HepG2 (cell line): Measurements from ENCODE around the gene MLXIPL. TPM values are rescaled to one million over a fixed set of nuclear protein-coding genes. Genes with fewer than 3 reads are reported as not detected.
A peak's percentile ranks its signal among the peaks of the same experiment; 100 is the strongest.

Experiments used
- ARHGAP35 ChIP-seq: sonication (generic); formaldehyde crosslinking; IDR thresholded peaks from 2 replicates; pipeline ENCODE4 v1.9.0; 2022; ENCODE audit warnings: mild to moderate bottlenecking, inconsistent platforms, moderate library complexity, missing genetic modification reagents, borderline replicate concordance
- GATA4 ChIP-seq: sonication (generic); IDR thresholded peaks from 2 replicates; pipeline ENCODE4 v1.6.1; 2016; ENCODE audit warnings: antibody characterized with exemption, low read depth, borderline replicate concordance
- HNRNPLL ChIP-seq: fragments of 200-400 bp; formaldehyde crosslinking; IDR thresholded peaks from 2 replicates; pipeline ENCODE4 v1.6.1; 2017; ENCODE audit warnings: mild to moderate bottlenecking, low read depth, low read length; ENCODE audit not compliant: poor library complexity, severe bottlenecking
- KLF16 ChIP-seq, 2 experiments: sonication (generic) in 1 of 2; formaldehyde crosslinking in 1 of 2; IDR thresholded peaks; 2 replicates each; pipeline versions ENCODE4 v1.6.1 to v1.8.0; 2016 to 2023; ENCODE audit warnings: missing genetic modification reagents in 2 of 2, missing compliant biosample characterization in 1 of 2
- MAF1 ChIP-seq: sonication (generic); formaldehyde crosslinking; IDR thresholded peaks from 2 replicates; pipeline ENCODE4 v1.5.0; 2020; ENCODE audit warnings: missing genetic modification reagents, borderline replicate concordance
- MAFF ChIP-seq: IDR thresholded peaks from 2 replicates; pipeline ENCODE4 v1.6.1; 2011; ENCODE audit warnings: low read depth, low read length, improper control_type of control experiment
- MAZ ChIP-seq, 2 experiments: sonication (generic) in 1 of 2; formaldehyde crosslinking in 1 of 2; IDR thresholded peaks; 2 replicates each; pipeline versions ENCODE4 v1.5.0 to v1.6.1; 2012 to 2020; ENCODE audit warnings: low read depth in 2 of 2, mild to moderate bottlenecking in 2 of 2, borderline replicate concordance in 1 of 2, improper control_type of control experiment in 1 of 2, low read length in 1 of 2, missing genetic modification reagents in 1 of 2, moderate library complexity in 1 of 2
- MTA1 ChIP-seq: sonication (generic); formaldehyde crosslinking; IDR thresholded peaks from 2 replicates; pipeline ENCODE4 v1.4.0; 2020; ENCODE audit warnings: missing genetic modification reagents, mild to moderate bottlenecking, borderline replicate concordance
- MZF1 ChIP-seq: sonication (generic); formaldehyde crosslinking; IDR thresholded peaks from 2 replicates; pipeline ENCODE4 v1.8.1; 2023; ENCODE audit warnings: mild to moderate bottlenecking, missing genetic modification reagents, borderline replicate concordance
- SOX5 ChIP-seq: IDR thresholded peaks from 2 replicates; pipeline ENCODE4 v1.6.1; 2016; ENCODE audit warnings: borderline replicate concordance
- TARDBP ChIP-seq: sonication (generic); formaldehyde crosslinking; IDR thresholded peaks from 2 replicates; pipeline ENCODE4 v1.8.0; 2022; ENCODE audit warnings: mild to moderate bottlenecking, missing genetic modification reagents
- TBP ChIP-seq: sonication (generic); formaldehyde crosslinking; IDR thresholded peaks from 2 replicates; pipeline ENCODE4 v1.5.0; 2020; ENCODE audit warnings: missing genetic modification reagents
- YEATS2 ChIP-seq: sonication (generic); formaldehyde crosslinking; IDR thresholded peaks from 2 replicates; pipeline ENCODE4 v1.4.0; 2020; ENCODE audit warnings: missing genetic modification reagents, borderline replicate concordance
- ZNF296 ChIP-seq: sonication (generic); formaldehyde crosslinking; conservative IDR thresholded peaks from 2 replicates; pipeline ENCODE4 v1.5.0; 2020; ENCODE audit warnings: mild to moderate bottlenecking, missing genetic modification reagents
- ZNF33B ChIP-seq: sonication (generic); formaldehyde crosslinking; IDR thresholded peaks from 2 replicates; pipeline ENCODE4 v1.5.1; 2020; ENCODE audit warnings: mild to moderate bottlenecking, missing genetic modification reagents
- ZNF788 ChIP-seq: sonication (generic); formaldehyde crosslinking; IDR thresholded peaks from 2 replicates; pipeline ENCODE4 v1.5.0; 2020; ENCODE audit warnings: mild to moderate bottlenecking, missing genetic modification reagents, borderline replicate concordance
- ZNF816 ChIP-seq: sonication (generic); formaldehyde crosslinking; IDR thresholded peaks from 2 replicates; pipeline ENCODE4 v1.8.0; 2022; ENCODE audit warnings: missing genetic modification reagents, mild to moderate bottlenecking, borderline replicate concordance
- polyA plus RNA-seq, 8 experiments: library from polyadenylated mRNA; depleted of rRNA in 3 of 8; stranded (reverse) in 7 of 8; unstranded in 1 of 8; fragments of >200 nt; fragmentation: Illumina TruSeq in 4 of 8; extraction: Trizol in 4 of 8; gene quantifications; 2 replicates each; pipeline versions ENCODE4 v1.2.1 to v1.2.3, GENCODE V29; 2011 to 2016; ENCODE audit warnings: low read depth in 4 of 8, missing spikeins in 1 of 8, mixed read lengths in 1 of 8; ENCODE audit not compliant: insufficient read depth in 1 of 8
- total RNA-seq, 5 experiments: library from RNA; depleted of rRNA; stranded (reverse); fragments of >200 nt; fragmentation: Illumina TruSeq; extraction: Trizol; gene quantifications; 2 replicates each; pipeline ENCODE4 v1.2.3, GENCODE V29; 2016; ENCODE audit warnings: low read depth in 1 of 5
- TF ChIP-seq, protein P1 (sequence below): sonication (generic); formaldehyde crosslinking; IDR thresholded peaks from 2 replicates; pipeline ENCODE4 v1.8.0; 2022; ENCODE audit warnings: mild to moderate bottlenecking, missing genetic modification reagents; ENCODE audit not compliant: insufficient replicate concordance
- TF ChIP-seq, protein P2 (sequence below): sonication (generic); formaldehyde crosslinking; IDR thresholded peaks from 2 replicates; pipeline ENCODE4 v1.8.0; 2022; ENCODE audit warnings: missing genetic modification reagents, mild to moderate bottlenecking, moderate library complexity, borderline replicate concordance
- TF ChIP-seq, protein P3 (sequence below): IDR thresholded peaks from 2 replicates; pipeline ENCODE4 v1.6.1; 2016; ENCODE audit warnings: missing compliant biosample characterization, missing genetic modification reagents, borderline replicate concordance
- TF ChIP-seq, protein P4 (sequence below): sonication (generic); formaldehyde crosslinking; conservative IDR thresholded peaks from 2 replicates; pipeline ENCODE4 v1.8.1; 2023; ENCODE audit warnings: missing genetic modification reagents

Gene MLXIPL
- total and polyA plus RNA-seq, 2 of the 13 experiments (the other 11 are each of a cell fraction or from before 2014, with no cell fraction given), result 51.6 to 60.1 TPM

DNA sequence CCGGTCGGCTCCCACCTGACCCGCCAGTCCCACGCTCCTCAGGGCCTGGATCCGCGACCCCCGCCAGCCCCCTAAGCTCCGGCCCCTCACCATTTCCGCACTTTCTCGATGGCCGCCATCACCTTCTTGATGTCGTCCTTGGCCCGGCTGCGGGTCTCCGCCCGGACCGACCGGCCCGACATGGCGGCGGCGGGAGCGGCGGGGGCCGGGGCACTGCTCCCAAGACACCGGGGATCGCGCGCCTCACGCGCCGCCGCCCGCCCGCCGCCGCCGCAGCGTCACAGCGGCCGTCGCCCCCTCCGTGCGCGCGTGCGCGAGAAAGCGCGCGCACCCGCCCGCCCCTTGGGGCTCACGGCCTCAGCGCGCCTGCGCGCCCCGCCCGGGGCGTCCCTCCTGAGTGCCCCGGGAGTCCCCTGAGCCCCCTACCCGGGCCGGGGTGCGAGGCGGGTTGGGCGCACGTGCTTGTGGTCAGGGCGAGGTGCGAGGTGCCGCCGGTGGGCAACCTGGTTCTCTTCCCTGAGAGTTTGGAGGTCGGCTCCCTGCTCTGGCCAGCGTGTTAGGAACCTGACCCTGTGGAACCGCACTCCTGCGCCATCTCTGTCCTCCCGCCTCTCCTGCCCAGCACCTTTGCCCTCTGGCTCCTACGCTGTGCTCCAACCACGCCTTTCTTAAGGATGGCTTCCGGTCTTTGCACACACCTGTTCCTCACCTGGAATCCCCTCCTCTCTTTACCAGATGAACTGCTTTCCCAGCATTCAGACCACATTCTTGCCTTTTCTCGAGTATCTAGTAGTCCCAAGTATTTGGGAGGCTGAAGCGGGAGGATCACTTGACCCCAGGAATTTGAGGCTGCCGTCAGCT, 66.7 kb downstream of the MLXIPL start, which contains the start of gene BCL7B (continued):
- TF ChIP-seq ZNF816 (CRISPR knock-in tag) (peak; percentile 83; the same call in 1 of the 2 replicates), ZNF296 (CRISPR knock-in tag) (no peak), TARDBP (CRISPR knock-in tag) (no peak), MTA1 (CRISPR knock-in tag) (peak; percentile 68; the same call in 1 of the 2 replicates), YEATS2 (CRISPR knock-in tag) (no peak), MAZ (IDR thresholded peaks at IDR 0.05; ENCODE audit: borderline replicate concordance, low read depth, low read length) (peak; percentile 32; the same call in 1 of the 2 replicates), MAZ (CRISPR knock-in tag; IDR thresholded peaks at IDR 0.05; ENCODE audit: low read depth) (peak; percentile 93), ZNF788 (peak; percentile 93; the same call in 1 of the 2 replicates), TBP (CRISPR knock-in tag) (no peak), ARHGAP35 (peak; percentile 89), HNRNPLL (no peak), KLF16 (CRISPR knock-in tag; IDR thresholded peaks at IDR 0.05) (peak; percentile 81 to 90; a peak in 2 of 4 replicates), SOX5 (CRISPR knock-in tag) (no peak), ZNF33B (peak; percentile 98; the same call in 1 of the 2 replicates), MAF1 (peak; percentile 52; the same call in 1 of the 2 replicates), GATA4 (no peak), MAFF (no peak), MZF1 (CRISPR knock-in tag) (no peak; the same call in 1 of the 2 replicates)
- TF ChIP-seq, protein P1, sequence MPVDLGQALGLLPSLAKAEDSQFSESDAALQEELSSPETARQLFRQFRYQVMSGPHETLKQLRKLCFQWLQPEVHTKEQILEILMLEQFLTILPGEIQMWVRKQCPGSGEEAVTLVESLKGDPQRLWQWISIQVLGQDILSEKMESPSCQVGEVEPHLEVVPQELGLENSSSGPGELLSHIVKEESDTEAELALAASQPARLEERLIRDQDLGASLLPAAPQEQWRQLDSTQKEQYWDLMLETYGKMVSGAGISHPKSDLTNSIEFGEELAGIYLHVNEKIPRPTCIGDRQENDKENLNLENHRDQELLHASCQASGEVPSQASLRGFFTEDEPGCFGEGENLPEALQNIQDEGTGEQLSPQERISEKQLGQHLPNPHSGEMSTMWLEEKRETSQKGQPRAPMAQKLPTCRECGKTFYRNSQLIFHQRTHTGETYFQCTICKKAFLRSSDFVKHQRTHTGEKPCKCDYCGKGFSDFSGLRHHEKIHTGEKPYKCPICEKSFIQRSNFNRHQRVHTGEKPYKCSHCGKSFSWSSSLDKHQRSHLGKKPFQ (CRISPR knock-in tag), result peak; percentile 84
- TF ChIP-seq, protein P2, sequence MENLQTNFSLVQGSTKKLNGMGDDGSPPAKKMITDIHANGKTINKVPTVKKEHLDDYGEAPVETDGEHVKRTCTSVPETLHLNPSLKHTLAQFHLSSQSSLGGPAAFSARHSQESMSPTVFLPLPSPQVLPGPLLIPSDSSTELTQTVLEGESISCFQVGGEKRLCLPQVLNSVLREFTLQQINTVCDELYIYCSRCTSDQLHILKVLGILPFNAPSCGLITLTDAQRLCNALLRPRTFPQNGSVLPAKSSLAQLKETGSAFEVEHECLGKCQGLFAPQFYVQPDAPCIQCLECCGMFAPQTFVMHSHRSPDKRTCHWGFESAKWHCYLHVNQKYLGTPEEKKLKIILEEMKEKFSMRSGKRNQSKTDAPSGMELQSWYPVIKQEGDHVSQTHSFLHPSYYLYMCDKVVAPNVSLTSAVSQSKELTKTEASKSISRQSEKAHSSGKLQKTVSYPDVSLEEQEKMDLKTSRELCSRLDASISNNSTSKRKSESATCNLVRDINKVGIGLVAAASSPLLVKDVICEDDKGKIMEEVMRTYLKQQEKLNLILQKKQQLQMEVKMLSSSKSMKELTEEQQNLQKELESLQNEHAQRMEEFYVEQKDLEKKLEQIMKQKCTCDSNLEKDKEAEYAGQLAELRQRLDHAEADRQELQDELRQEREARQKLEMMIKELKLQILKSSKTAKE (CRISPR knock-in tag), result no peak
- TF ChIP-seq, protein P3, sequence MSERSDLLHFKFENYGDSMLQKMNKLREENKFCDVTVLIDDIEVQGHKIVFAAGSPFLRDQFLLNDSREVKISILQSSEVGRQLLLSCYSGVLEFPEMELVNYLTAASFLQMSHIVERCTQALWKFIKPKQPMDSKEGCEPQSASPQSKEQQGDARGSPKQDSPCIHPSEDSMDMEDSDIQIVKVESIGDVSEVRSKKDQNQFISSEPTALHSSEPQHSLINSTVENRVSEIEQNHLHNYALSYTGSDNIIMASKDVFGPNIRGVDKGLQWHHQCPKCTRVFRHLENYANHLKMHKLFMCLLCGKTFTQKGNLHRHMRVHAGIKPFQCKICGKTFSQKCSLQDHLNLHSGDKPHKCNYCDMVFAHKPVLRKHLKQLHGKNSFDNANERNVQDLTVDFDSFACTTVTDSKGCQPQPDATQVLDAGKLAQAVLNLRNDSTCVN, result peak; percentile 38; the same call in 1 of the 2 replicates
- TF ChIP-seq, protein P4, sequence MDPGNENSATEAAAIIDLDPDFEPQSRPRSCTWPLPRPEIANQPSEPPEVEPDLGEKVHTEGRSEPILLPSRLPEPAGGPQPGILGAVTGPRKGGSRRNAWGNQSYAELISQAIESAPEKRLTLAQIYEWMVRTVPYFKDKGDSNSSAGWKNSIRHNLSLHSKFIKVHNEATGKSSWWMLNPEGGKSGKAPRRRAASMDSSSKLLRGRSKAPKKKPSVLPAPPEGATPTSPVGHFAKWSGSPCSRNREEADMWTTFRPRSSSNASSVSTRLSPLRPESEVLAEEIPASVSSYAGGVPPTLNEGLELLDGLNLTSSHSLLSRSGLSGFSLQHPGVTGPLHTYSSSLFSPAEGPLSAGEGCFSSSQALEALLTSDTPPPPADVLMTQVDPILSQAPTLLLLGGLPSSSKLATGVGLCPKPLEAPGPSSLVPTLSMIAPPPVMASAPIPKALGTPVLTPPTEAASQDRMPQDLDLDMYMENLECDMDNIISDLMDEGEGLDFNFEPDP (CRISPR knock-in tag), result peak; percentile 100
